Right hindlimb (tissue), 1 donor: ENCODE data around the gene CLDN5.
"Not testable (repeated sequence)": the region's sequence is repeated elsewhere in the genome, so short reads cannot be mapped to it uniquely, and the experiment has no call there.

Experiments
- DNase-seq: peaks from one replicate; pipeline ENCODE4 v3.0.0-alpha.2; 2018

CLDN5 gene

GRCh38 chr22:19524170-19525115 is at the start of gene CLDN5:
Gene CLDN5 (minus strand): TSS chr22:19524410. CDS start chr22:19524255, 155 bp downstream.
- DNase-seq, result peak; percentile 67

GRCh38 chr22:19571995-19572394 is 47.8 kb upstream of the CLDN5 start:
- no peak for DNase-seq

- DNase-seq, result no peak
Measured at GRCh38 chr22:19571207-19571795, 47.1 kb upstream of the CLDN5 start.

GRCh38 chr22:19569976-19570375 is 45.8 kb upstream of the CLDN5 start:
- DNase-seq, result no peak

- DNase-seq, result no peak
Measured at GRCh38 chr22:19569276-19569640, 45.0 kb upstream of the CLDN5 start.

GRCh38 chr22:19568337-19569275 is 44.4 kb upstream of the CLDN5 start:
- DNase-seq, result no peak

GRCh38 chr22:19567157-19568009 is 43.2 kb upstream of the CLDN5 start:
- no peak for DNase-seq

GRCh38 chr22:19566279-19567156 is 42.3 kb upstream of the CLDN5 start:
- no peak for DNase-seq

- no peak for DNase-seq
Measured at GRCh38 chr22:19565382-19566278, 41.4 kb upstream of the CLDN5 start.

GRCh38 chr22:19559956-19560355 is 35.7 kb upstream of the CLDN5 start:
- no peak for DNase-seq

GRCh38 chr22:19559324-19559811 is 35.2 kb upstream of the CLDN5 start:
- DNase-seq, result no peak

GRCh38 chr22:19556963-19557545 is 32.8 kb upstream of the CLDN5 start:
- no peak for DNase-seq

GRCh38 chr22:19555651-19556050 is 31.4 kb upstream of the CLDN5 start:
- DNase-seq, result no peak

- DNase-seq, result no peak
Measured at GRCh38 chr22:19554834-19555404, 30.7 kb upstream of the CLDN5 start.

- no peak for DNase-seq
Measured at GRCh38 chr22:19553201-19553600, 29.0 kb upstream of the CLDN5 start.

GRCh38 chr22:19550382-19550781 is 26.2 kb upstream of the CLDN5 start:
- DNase-seq, result no peak

GRCh38 chr22:19549428-19549827 is 25.2 kb upstream of the CLDN5 start:
- DNase-seq, result no peak

GRCh38 chr22:19548964-19549363 is 24.8 kb upstream of the CLDN5 start:
- DNase-seq, result no peak

GRCh38 chr22:19548427-19548826 is 24.2 kb upstream of the CLDN5 start:
- DNase-seq, result not testable (repeated sequence)
